ENCODE results near the gene THTPA.

DNA sequence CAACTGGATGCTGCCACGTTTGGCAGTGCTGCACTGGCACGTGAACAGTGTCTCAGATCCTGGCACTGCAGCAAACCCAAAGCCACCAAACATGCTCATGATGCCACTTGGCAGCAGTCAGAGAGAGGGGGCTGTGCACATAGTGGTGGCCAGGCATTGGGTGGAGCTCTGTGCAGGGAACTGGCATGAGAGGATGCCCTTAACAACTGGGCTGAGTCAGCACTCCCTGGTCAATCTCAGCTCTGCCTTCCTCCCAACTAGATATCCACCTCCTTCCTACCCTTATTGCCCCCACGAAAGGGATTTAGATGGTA, 41.5 kb upstream of the THTPA start:
- TF ChIP-seq, protein P1, sequence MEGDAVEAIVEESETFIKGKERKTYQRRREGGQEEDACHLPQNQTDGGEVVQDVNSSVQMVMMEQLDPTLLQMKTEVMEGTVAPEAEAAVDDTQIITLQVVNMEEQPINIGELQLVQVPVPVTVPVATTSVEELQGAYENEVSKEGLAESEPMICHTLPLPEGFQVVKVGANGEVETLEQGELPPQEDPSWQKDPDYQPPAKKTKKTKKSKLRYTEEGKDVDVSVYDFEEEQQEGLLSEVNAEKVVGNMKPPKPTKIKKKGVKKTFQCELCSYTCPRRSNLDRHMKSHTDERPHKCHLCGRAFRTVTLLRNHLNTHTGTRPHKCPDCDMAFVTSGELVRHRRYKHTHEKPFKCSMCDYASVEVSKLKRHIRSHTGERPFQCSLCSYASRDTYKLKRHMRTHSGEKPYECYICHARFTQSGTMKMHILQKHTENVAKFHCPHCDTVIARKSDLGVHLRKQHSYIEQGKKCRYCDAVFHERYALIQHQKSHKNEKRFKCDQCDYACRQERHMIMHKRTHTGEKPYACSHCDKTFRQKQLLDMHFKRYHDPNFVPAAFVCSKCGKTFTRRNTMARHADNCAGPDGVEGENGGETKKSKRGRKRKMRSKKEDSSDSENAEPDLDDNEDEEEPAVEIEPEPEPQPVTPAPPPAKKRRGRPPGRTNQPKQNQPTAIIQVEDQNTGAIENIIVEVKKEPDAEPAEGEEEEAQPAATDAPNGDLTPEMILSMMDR (IDR thresholded peaks at IDR 0.05) = no peak
- no peak for TF ChIP-seq POLR2A (IDR thresholded peaks at IDR 0.05)

All from esophagus squamous epithelium (tissue), 4 donors.